Measurements from ENCODE around the gene MPL.

GRCh38 chr1:43312663-43313515, 24.7 kb upstream of the MPL start:
- no peak for TF ChIP-seq RCOR1 (IDR thresholded peaks at IDR 0.05; ENCODE audit: low read length)
- no peak for TF ChIP-seq CTCF (IDR thresholded peaks at IDR 0.05)
- no peak for TF ChIP-seq EP300 (IDR thresholded peaks at IDR 0.05; ENCODE audit: borderline replicate concordance in 1 of 2, low read depth in 1 of 2, low read length in 1 of 2)
- TF ChIP-seq MAX (IDR thresholded peaks at IDR 0.05; ENCODE audit: low read depth), result no peak
- TF ChIP-seq MXI1 (IDR thresholded peaks at IDR 0.05; ENCODE audit: low read depth, low read length), result no peak
- no peak for TF ChIP-seq RAD21 (IDR thresholded peaks at IDR 0.05; ENCODE audit: low read length)
- no peak for TF ChIP-seq YY1 (IDR thresholded peaks at IDR 0.05; ENCODE audit: low read depth)

All from SK-N-SH (cell line).